ENCODE data around the gene PIGC.

Gene PIGC

DNA sequence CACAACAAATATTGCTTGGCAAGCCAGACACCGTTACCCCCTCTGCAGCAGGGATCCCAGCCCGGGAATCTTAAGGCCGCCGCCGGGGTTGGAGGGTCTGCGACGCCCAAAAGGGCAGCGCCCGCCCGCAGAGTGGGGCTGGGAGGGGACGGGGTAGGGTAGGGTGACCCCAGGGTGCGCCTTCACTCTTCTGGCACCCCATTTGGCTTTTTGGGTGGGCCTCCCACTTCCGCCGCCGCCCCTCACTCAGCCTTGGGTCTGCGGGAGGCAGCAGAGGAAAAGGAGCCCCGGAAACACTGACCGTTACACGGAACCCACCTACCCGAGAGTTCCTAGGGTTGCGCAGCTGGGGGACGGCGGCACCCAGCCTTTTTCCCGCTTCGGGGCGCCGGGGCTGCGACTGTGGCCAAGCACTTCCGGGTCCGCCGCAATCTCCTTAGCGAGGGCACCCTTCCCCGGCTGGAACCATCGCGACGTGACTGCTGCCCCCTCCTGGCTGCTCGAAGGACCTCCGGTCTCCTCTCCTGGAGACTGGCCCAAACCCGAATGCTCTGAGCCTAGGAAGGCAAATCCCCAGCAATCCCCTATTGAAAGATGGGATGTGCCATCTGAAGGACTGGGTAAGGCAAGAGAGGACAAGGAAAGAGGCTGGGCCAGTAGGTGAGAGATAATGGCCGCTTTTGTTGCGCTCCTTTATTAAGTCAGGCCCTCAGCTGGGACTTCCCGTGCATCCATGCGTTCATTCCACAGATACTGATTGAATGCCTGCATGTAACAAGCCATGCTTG lies at the start of gene PIGC:
TSS of gene PIGC (minus strand) at position 404 of the 788 bp plus-strand sequence. CDS start 1,447 bp downstream, outside the sequence.
- DNase-seq, result peak; percentile 20 to 90 (median 78)

DNA sequence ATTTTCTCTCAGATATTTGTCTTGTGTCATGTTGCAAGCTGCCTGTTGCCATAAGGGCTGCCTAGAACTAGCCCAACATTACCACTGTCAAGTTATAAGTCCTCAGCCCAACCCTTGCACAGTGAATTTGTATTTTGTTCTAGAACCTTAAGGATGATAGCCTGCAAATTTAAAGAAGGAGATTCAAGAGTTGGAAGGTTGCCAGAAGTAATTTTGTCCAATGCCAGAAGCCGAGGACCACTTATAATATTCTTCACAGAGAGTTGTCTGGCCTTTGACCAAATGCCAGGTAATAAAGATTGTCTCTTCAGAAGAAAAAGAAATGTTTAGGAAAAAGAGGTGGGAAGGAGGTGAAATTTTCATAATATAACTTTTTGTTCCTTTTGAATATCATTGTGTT lies 48.6 kb upstream of the PIGC start:
- no peak for DNase-seq

DNA sequence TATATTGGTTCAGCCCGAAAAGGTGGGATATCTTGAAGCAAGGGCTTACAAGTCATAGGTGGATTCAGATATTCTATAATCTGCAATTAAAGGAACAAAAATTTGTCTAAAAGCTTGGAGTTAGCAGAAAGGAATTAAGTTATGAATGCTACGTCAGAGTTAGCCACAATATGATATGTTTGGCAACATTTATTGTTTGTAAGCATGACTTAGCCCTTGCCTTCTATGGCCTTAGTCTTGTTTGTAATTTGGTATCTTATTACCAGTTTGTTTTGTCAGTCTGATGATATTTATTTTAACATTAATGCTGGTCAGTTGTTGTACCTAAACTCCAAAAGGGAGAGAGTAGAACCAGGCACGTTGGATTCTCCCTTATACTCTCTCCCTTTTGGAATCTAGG lies 46.0 kb upstream of the PIGC start:
- DNase-seq, result no peak

DNA sequence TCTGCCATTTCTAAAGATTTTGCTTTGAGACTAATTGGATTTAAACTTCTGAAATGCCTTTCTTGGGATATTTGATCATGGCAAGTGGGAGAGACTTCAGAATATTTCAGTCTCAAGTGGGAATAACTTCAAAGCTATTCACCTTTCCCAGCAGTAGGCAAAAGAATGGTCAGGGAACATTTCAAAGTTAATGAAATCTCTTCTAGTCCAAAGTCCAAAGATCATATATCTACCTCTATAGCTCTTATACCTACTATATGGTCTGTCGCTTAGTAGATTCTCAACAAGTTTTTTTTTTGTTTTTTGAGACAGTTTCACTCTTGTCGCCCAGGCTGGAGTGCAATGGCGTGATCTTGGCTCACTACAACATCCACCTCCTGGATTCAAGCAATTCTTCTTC lies 44.5 kb upstream of the PIGC start:
- DNase-seq, result no peak

DNA sequence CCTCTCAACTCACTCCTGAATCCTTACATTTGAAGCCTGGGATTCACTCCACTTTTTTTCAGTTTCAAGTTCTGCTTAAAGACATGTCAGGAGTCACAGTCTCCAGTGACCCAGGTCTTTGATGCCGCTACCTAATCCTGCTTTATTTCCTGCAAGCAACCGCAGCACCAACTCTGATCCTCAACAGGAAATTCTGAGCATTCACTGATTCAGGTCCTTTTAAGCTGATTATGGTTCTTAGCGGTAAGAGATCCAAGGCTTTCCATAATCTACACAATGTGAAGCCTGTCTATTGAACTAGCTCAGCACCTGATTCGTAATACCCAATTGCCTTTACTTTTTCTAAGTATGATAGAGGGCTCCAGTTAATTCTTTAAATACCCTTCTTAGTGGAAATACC lies 43.7 kb upstream of the PIGC start:
- no peak for DNase-seq

DNA sequence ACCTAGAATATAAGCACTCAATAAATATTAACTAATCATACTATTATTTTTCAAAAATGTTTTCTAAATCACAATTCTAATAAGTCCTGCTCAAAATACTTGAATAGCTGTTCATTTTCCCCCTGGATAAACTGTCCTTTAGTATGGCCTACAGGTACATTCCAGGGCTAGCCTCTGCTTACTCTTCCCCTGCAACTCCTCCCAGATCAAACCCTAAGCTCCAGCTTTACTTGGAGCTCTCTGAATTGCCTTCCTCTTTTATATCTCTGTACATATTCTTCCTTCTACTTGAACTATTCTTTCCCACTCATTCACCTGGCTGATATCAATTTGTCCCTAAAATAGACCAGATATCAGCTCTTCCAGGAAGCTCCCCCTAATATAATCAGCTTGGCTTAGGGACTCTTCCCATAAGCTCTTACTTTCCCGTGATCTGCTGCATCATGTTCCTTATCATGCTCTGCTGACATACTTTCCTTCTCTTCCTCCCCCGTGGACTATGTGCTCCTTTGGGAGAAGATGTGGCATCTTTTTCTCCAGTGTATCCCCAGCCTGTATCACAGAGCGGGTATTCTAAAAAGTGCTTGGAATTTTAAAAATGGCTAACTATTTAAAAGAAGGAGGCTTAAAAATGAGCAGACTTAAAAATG lies 43.1 kb upstream of the PIGC start:
- no peak for DNase-seq

DNA sequence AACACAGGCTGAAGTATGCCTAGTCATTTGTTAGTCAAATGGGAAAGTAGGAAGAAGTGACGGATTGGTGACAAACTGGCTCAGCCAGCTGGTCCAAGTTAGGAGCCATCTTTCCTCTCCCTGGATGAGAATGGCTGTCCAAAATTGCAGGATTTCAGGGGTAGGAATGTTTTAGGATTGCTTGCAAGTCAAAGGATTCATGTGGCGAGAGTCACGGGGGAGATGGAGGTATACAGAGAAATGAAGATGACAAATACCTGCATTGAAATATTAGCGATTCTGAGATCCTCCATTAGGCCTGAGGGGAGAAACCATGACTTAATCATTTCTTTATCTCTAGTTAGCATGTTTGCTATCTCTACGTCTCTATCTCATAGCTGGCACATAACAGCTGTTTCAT lies 41.8 kb upstream of the PIGC start:
- DNase-seq, result no peak

DNA sequence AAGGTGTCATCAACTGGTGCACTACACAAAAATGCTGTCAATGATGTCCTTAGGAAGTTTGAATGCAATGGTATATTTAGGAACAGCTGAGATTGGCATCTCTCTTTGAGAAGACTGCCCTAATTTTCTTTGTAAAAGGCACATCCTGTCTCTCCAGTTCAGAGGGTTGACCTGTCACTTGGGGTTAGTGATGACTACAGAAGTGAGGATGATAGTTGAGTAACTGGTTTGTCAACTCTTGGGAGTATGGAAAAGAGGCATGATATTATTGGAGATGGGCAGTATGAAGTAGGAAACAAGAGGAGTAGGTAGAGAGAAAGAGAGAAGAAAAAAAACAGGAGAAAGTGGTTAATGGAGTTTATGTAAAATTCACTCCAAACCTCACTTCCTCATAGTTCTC lies 40.4 kb upstream of the PIGC start:
- no peak for DNase-seq

DNA sequence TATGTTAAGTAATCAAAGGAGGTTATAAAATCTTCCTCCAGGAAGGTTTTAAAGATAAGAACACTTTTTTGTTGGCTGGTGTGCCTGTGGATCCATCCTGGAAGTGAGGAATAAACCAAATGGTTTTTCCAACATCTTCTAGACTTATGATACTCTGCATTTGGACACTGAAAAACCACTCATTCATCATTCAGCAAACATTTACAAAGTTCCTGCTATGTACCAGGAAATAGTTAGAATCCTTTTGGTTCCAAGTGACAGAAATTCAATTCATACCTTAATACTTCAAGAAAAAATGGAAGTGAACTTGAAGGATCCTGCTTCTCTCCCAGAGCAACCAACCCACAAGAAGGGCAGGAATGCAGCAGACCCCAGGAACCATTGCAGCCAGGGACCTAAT lies 39.6 kb upstream of the PIGC start:
- DNase-seq, result no peak

DNA sequence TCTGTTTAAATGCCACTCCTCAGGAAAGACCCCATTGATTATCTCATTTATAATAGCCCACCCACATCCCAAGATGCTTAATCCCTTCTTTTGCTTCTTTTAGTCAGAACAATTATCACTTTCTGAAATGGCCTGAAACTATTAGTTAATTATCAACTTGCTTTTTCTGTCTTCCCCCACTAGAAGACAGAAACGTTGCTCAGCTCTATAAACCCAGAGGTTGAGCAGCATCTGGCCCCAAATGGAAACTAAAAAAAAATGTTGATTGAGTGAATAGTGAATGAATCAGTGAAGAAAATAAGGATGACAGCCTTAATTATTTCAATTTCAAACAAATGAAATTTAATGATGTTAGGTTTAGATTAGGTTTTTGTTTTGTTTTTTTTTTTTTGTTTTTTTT lies 38.2 kb upstream of the PIGC start:
- no peak for DNase-seq

DNA sequence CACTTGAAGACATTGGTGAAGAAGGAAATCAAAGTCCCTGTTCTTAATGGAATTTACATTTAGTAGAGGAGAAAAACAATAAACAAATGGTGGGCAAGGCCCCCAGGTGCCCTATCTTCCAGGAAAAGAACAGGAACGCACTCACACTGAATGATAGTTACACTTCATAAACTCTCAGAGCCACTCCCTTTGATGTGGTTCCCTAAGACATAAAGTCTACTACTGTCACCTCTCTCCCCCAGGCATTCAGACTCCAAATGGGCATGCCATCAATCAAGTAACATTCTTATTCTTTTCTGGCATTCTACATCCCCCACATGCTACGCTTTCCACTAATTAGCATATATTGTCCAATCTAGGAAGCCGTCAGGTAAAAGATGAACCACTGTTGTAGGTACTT lies 36.6 kb upstream of the PIGC start:
- DNase-seq, result no peak

DNA sequence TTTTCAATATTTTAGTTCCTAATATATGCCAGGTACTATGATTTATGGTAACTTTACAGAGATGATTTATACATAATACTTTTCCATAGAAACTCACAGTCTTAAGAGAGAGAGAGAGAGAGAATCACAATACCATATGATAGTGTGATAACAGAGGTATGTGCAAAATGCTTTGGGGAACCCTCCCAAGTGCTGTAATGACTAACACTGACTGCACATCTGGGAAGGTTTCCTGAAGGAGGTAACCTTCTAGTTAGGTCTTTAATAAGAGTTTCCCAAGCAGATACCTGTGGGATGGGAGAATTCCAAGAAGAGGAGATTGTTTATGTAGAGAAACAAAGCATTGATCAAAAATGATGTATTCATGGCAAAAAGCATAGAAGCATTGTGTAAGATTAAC lies 34.6 kb upstream of the PIGC start:
- DNase-seq, result no peak

DNA sequence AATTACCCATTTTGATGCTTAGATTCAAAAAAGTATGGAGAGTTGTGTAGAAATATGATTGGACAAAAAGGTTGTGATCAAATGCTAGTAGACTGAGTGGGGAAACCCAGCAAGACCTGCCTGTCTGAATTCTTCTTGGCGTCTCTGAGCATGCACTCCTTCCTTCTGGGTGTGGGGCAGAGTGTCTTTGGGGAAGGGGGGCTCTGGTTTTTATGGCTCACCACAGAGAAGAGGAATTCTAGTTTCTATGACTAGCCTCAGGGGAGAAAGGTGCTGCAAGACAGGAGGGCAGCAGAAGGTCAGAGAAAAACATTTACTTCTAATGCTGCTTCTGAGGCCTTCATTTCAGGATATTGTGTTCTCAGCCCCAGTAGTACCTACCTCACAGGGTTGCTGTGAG lies 33.9 kb upstream of the PIGC start:
- no peak for DNase-seq

DNA sequence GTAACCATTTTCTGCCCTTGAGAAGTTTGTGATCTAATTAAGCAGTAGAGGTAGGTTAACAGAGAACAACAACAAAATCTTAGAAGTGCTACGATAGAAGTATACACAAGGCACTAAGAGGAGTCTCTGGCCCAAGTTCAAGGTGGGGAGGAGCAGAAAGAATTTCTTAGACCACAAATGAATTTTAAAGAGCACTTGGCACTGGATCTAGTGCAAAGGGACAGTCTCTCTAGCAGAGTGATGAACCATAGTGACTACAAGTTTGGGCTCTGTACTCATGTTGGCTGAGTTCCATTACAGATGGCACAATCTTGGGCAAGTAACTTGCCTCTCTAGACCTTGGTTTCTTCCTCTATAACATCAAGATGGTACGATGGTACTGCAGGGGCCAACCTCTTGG lies 33.3 kb upstream of the PIGC start:
- DNase-seq, result no peak

DNA sequence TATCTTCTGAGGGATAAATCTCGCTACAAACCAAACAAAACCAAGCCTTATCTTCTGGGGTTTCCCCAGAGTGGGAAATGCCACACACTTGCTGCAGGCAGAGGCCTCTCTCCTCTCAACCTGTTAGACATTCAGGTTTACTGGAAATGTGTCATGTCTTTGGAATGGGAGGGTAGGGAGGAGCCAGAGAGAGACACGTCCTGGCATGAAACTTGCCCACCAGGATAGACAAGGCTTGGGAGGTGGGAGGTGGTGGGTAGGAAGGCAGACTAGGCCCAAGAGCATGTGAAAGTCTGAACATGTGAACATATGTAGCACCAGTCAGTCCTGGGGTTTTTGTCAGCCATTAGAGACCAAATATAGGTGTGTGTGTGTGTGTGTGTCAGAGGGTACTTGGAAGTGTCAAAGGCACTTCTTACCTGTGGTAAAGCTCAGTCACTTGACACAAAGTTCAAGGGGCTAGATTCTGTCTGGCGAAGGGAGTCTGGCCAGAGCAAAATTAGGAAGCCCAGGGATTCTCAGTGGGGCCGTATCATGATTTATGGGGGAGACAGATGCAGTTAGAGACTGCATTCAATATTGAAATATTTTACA lies 32.4 kb upstream of the PIGC start:
- DNase-seq, result no peak

DNA sequence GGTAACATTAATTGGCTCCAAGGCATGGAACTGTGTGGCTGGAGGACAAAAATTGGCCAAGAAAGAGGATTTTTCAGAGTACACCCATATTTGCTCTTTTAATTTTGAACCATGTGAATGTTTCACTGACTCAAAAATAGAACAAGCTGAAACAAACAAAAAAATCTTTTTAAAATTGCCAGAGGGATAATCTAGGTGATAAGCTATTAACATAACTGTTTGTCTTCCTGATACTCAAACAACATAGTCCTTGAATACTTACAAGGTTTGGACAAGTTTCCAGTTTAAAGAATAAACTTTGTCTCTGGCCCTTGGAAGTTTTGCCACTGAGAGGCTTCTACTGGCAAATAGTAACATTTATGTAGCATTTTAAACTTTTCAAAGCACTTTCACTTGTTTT lies 30.0 kb upstream of the PIGC start:
- DNase-seq, result no peak

DNA sequence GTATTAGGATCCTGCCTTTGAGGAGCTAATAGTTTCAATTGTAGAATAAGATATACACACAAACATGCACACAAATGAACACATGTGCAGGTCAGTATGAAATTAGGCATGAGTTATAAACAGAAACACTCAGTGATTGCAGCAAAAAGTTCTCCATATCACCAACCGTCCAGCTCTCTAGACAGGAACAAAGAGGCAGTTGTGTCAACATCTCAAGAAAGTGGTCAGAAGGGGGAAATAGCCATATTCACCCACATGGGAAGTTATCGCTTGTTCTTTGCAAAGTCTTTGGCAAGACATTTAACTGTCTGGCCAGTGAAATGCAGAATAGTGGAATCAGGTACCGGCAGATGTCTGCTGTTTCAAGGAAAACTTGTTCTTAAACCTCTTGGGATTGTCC lies 29.4 kb upstream of the PIGC start:
- no peak for DNase-seq

DNA sequence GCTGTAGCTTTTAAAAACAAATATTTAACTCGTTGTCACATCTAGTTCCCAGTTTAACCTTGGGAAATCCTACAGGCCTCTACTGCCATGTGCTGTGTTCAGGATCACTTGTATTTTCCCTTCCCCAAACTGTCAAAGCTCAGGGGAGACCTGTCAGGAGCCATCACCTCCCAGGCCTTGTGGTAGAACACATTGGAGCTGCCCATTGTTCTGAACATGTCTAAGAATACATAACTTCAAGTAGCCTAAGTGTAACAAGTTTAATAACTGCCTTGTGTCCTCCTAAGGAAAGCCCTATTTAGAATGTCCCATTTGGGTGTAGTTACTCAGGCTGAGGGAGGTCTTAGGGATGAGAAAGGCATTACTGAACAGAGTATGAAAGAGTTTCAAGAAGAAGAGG lies 28.6 kb upstream of the PIGC start:
- no peak for DNase-seq

DNA sequence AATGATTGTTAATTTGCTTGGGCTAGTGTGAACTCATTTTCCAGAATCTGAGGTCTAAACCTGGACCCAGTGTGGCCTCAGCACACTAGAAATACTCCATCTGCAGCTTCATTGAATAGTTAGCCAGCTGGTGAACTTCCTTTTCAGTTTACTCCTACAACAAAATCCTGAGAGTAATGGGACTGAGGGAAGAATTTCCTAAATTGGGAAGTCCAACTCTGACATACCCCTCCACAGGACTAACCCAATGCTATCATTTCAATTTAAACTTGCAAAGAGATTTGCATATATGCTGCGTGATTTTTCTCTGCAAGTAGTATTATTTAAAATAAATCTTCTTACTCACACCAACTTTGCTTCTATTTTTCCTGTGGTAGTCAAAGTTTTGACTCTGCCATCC lies 27.8 kb upstream of the PIGC start:
- DNase-seq, result no peak

DNA sequence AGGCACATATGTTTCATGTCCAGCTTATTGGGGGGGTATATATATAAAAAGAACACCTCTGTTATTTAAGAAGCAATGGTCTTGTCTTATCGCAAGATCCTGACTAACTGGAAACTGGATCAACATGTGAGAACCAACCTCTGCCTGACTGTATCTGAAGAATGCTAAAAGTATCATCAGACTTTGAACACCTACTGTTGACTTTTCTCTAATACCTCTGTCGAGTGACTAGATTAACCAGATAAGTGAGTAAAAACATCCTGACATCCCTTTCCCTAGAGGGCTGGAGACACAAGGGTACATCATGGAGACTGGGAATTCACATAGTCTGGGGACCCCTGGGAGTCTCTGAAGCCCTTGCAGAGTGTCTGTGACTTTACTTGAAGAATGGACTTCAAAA lies 26.3 kb upstream of the PIGC start:
- DNase-seq, result no peak

DNA sequence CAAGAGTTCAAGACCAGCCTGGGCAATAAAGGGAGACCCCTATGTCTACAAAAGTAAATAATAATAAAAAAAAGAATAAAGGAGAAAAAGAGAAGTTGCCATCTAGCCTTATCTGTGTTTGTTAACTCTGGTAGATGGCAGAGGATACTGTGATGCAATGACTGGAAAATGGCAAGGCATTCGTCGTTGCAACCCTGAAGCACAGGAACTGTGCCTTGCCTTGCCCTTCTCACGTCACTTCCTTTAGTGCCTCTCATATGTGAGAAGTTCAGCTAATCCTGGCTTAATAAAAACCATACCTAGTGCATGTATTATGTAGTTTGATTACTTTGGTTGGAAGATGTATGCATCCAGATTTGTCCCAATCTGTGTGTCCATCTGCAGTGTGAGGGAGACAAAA lies 25.8 kb upstream of the PIGC start:
- no peak for DNase-seq

DNA sequence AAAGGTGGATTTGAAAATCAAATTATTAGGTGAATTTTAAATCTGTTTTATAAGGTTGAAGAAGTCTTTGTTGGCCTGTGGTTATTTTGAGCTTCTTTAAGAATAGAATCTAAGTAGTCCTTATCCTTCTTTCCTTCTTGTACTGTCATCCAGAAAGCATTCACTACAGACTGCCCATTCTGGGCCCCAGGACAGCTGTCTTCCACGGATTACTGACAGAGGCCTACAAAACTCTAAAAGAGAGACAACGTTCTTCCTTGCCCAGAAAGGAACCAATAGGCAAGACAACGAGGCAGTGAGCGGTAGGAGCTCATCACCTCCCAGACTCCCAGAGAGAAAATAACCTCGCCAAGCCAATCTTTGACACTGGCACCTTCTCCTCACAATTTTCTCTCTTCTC lies 24.4 kb upstream of the PIGC start:
- DNase-seq, result no peak

DNA sequence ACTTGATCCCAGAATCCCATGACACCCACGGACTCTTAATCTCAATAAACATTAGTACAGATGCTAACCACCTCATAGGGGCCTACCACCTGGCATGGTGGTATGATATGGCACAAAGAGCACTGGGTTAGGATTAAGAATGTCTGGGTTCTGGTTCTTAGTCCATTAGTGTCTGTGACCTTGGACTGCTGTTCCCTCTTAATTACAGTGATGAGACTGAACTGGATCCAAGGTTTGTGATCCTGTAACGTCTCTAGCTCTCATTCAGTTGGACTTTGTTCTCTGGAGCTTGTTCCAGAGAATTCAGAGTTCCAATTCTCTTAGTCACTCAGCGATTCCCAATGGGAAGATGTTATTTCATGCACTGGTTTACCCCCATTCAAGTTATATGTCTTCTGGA lies 23.6 kb upstream of the PIGC start:
- DNase-seq, result no peak

Measured in hypothalamus (tissue), 51 donors.